ENCODE data around the gene RNF217. TPM values are rescaled to one million over a fixed set of nuclear protein-coding genes. Genes with fewer than 3 reads are reported as not detected.

Gene RNF217
- total and polyA plus RNA-seq, 2 donors, result 3.4 to 7.8 TPM

GRCh38 chr6:124983383-124984083 lies 21.3 kb downstream of the RNF217 start:
- no peak for DNase-seq (ENCODE audit: low read depth in 6 of 9, low spot score in 9 of 9)
- H3K4me1 ChIP-seq (ENCODE audit: control insufficient read depth in 2 of 2, insufficient read depth in 2 of 2, low read length in 2 of 2), result no peaks in the 10 kb centered on the region
- no peaks in the 10 kb centered on the region for H3K36me3 ChIP-seq (ENCODE audit: control insufficient read depth in 2 of 2, insufficient read depth in 2 of 2, low read length in 1 of 2)
- WGBS, result 85% methylated on average over 2 of the region's 2 CpGs
- peaks cover 0 to 9% of the 10 kb centered on the region in 2 donors for H3K9me3 ChIP-seq (ENCODE audit: control insufficient read depth in 2 of 2, insufficient read depth in 1 of 2, low read length in 1 of 2)
- no peaks in the 10 kb centered on the region for H3K27me3 ChIP-seq (ENCODE audit: control insufficient read depth in 2 of 2, insufficient read depth in 1 of 2, low read length in 1 of 2)
- H3K4me3 ChIP-seq (ENCODE audit: low read length in 2 of 2), result no peak overlapping the region
- H3K27ac ChIP-seq (ENCODE audit: low read depth in 1 of 2, low read length in 1 of 2), result no peak overlapping the region

GRCh38 chr6:124984668-124985338 lies 22.6 kb downstream of the RNF217 start:
- no peaks in the 10 kb centered on the region for H3K36me3 ChIP-seq (ENCODE audit: control insufficient read depth in 2 of 2, insufficient read depth in 2 of 2, low read length in 1 of 2)
- no peaks in the 10 kb centered on the region for H3K9me3 ChIP-seq (ENCODE audit: control insufficient read depth in 2 of 2, insufficient read depth in 1 of 2, low read length in 1 of 2)
- H3K27me3 ChIP-seq (ENCODE audit: control insufficient read depth in 2 of 2, insufficient read depth in 1 of 2, low read length in 1 of 2), result no peaks in the 10 kb centered on the region
- DNase-seq (ENCODE audit: low read depth in 6 of 9, low spot score in 9 of 9), result no peak
- 98% methylated on average over 1 of the region's 1 CpG for WGBS
- H3K27ac ChIP-seq (ENCODE audit: low read depth in 1 of 2, low read length in 1 of 2), result no peak overlapping the region
- no peak overlapping the region for H3K4me3 ChIP-seq (ENCODE audit: low read length in 2 of 2)
- no peaks in the 10 kb centered on the region for H3K4me1 ChIP-seq (ENCODE audit: control insufficient read depth in 2 of 2, insufficient read depth in 2 of 2, low read length in 2 of 2)

- no peak for DNase-seq (ENCODE audit: low read depth in 6 of 9, low spot score in 9 of 9)
- Histone ChIP-seq H3K4me3 (ENCODE audit: low read length in 2 of 2) (no peak overlapping the region), H3K27ac (ENCODE audit: low read depth in 1 of 2, low read length in 1 of 2) (no peak overlapping the region), H3K27me3 (ENCODE audit: control insufficient read depth in 2 of 2, insufficient read depth in 1 of 2, low read length in 1 of 2) (no peaks in the 10 kb centered on the region), H3K4me1 (ENCODE audit: control insufficient read depth in 2 of 2, insufficient read depth in 2 of 2, low read length in 2 of 2) (no peaks in the 10 kb centered on the region), H3K36me3 (ENCODE audit: control insufficient read depth in 2 of 2, insufficient read depth in 2 of 2, low read length in 1 of 2) (no peaks in the 10 kb centered on the region), H3K9me3 (ENCODE audit: control insufficient read depth in 2 of 2, insufficient read depth in 1 of 2, low read length in 1 of 2) (no peaks in the 10 kb centered on the region)
These were observed 23.9 kb downstream of the RNF217 start for GRCh38 chr6:124986164-124986563.

GRCh38 chr6:124987291-124987690 lies 25.1 kb downstream of the RNF217 start:
- Histone ChIP-seq H3K4me1 (ENCODE audit: control insufficient read depth in 2 of 2, insufficient read depth in 2 of 2, low read length in 2 of 2) (no peaks in the 10 kb centered on the region), H3K27ac (ENCODE audit: low read depth in 1 of 2, low read length in 1 of 2) (no peak overlapping the region), H3K4me3 (ENCODE audit: low read length in 2 of 2) (no peak overlapping the region), H3K36me3 (ENCODE audit: control insufficient read depth in 2 of 2, insufficient read depth in 2 of 2, low read length in 1 of 2) (no peaks in the 10 kb centered on the region), H3K9me3 (ENCODE audit: control insufficient read depth in 2 of 2, insufficient read depth in 1 of 2, low read length in 1 of 2) (no peaks in the 10 kb centered on the region), H3K27me3 (ENCODE audit: control insufficient read depth in 2 of 2, insufficient read depth in 1 of 2, low read length in 1 of 2) (no peaks in the 10 kb centered on the region)
- 94% methylated on average over 1 of the region's 1 CpG for WGBS
- no peak for DNase-seq (ENCODE audit: low read depth in 6 of 9, low spot score in 9 of 9)

GRCh38 chr6:124987999-124988591 lies 25.9 kb downstream of the RNF217 start:
- no peaks in the 10 kb centered on the region for H3K4me1 ChIP-seq (ENCODE audit: control insufficient read depth in 2 of 2, insufficient read depth in 2 of 2, low read length in 2 of 2)
- DNase-seq (ENCODE audit: low read depth in 6 of 9, low spot score in 9 of 9), result no peak
- no peaks in the 10 kb centered on the region for H3K27me3 ChIP-seq (ENCODE audit: control insufficient read depth in 2 of 2, insufficient read depth in 1 of 2, low read length in 1 of 2)
- no peaks in the 10 kb centered on the region for H3K36me3 ChIP-seq (ENCODE audit: control insufficient read depth in 2 of 2, insufficient read depth in 2 of 2, low read length in 1 of 2)
- no peaks in the 10 kb centered on the region for H3K9me3 ChIP-seq (ENCODE audit: control insufficient read depth in 2 of 2, insufficient read depth in 1 of 2, low read length in 1 of 2)
- H3K4me3 ChIP-seq (ENCODE audit: low read length in 2 of 2), result no peak overlapping the region
- H3K27ac ChIP-seq (ENCODE audit: low read depth in 1 of 2, low read length in 1 of 2), result no peak overlapping the region
- 97% methylated on average over 9 of the region's 9 CpGs for WGBS

- no peaks in the 10 kb centered on the region for H3K9me3 ChIP-seq (ENCODE audit: control insufficient read depth in 2 of 2, insufficient read depth in 1 of 2, low read length in 1 of 2)
- 96% methylated on average over 5 of the region's 5 CpGs for WGBS
- H3K4me1 ChIP-seq (ENCODE audit: control insufficient read depth in 2 of 2, insufficient read depth in 2 of 2, low read length in 2 of 2), result no peaks in the 10 kb centered on the region
- no peaks in the 10 kb centered on the region for H3K36me3 ChIP-seq (ENCODE audit: control insufficient read depth in 2 of 2, insufficient read depth in 2 of 2, low read length in 1 of 2)
- no peaks in the 10 kb centered on the region for H3K27me3 ChIP-seq (ENCODE audit: control insufficient read depth in 2 of 2, insufficient read depth in 1 of 2, low read length in 1 of 2)
- H3K27ac ChIP-seq (ENCODE audit: low read depth in 1 of 2, low read length in 1 of 2), result no peak overlapping the region
- H3K4me3 ChIP-seq (ENCODE audit: low read length in 2 of 2), result no peak overlapping the region
- DNase-seq (ENCODE audit: low read depth in 6 of 9, low spot score in 9 of 9), result no peak
These were observed 27.1 kb downstream of the RNF217 start for GRCh38 chr6:124989136-124989983.

- H3K9me3 ChIP-seq (ENCODE audit: control insufficient read depth in 2 of 2, insufficient read depth in 1 of 2, low read length in 1 of 2), result no peaks in the 10 kb centered on the region
- no peaks in the 10 kb centered on the region for H3K4me1 ChIP-seq (ENCODE audit: control insufficient read depth in 2 of 2, insufficient read depth in 2 of 2, low read length in 2 of 2)
- no peaks in the 10 kb centered on the region for H3K27me3 ChIP-seq (ENCODE audit: control insufficient read depth in 2 of 2, insufficient read depth in 1 of 2, low read length in 1 of 2)
- no peak for DNase-seq (ENCODE audit: low read depth in 6 of 9, low spot score in 9 of 9)
- no peak overlapping the region for H3K4me3 ChIP-seq (ENCODE audit: low read length in 2 of 2)
- 96% methylated on average over 1 of the region's 1 CpG for WGBS
- no peaks in the 10 kb centered on the region for H3K36me3 ChIP-seq (ENCODE audit: control insufficient read depth in 2 of 2, insufficient read depth in 2 of 2, low read length in 1 of 2)
- H3K27ac ChIP-seq (ENCODE audit: low read depth in 1 of 2, low read length in 1 of 2), result no peak overlapping the region
These were observed 28.8 kb downstream of the RNF217 start for GRCh38 chr6:124990988-124991387.

GRCh38 chr6:124991764-124992295 lies 29.6 kb downstream of the RNF217 start:
- Histone ChIP-seq H3K36me3 (ENCODE audit: control insufficient read depth in 2 of 2, insufficient read depth in 2 of 2, low read length in 1 of 2) (no peaks in the 10 kb centered on the region), H3K4me3 (ENCODE audit: low read length in 2 of 2) (no peak overlapping the region), H3K9me3 (ENCODE audit: control insufficient read depth in 2 of 2, insufficient read depth in 1 of 2, low read length in 1 of 2) (no peaks in the 10 kb centered on the region), H3K27me3 (ENCODE audit: control insufficient read depth in 2 of 2, insufficient read depth in 1 of 2, low read length in 1 of 2) (no peaks in the 10 kb centered on the region), H3K27ac (ENCODE audit: low read depth in 1 of 2, low read length in 1 of 2) (no peak overlapping the region), H3K4me1 (ENCODE audit: control insufficient read depth in 2 of 2, insufficient read depth in 2 of 2, low read length in 2 of 2) (no peaks in the 10 kb centered on the region)
- DNase-seq (ENCODE audit: low read depth in 6 of 9, low spot score in 9 of 9), result no peak
- WGBS, result 100% methylated on average over 1 of the region's 1 CpG
